Measurements from ENCODE around the gene MYO10.

DNA sequence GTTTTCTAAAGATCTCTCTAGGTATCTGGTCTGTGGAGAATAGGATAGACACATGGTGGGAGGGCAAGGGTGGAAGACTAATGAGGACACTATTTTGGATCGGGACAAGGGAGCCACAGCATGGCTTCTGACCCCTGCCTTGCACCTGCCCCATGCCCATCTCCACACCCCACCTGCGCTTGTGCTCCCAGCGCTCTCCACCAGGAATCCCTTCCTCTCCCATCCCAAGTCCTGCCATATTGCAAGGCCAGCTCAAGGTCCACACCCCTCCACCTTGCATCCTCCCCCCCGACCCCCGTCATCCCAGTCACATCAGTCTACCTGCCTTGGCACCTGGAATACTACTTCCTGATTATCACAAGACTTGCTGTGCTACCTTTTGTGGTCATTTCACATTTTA, 275.1 kb downstream of the MYO10 start:
- TF ChIP-seq ZBTB7A (tag by site-specific recombination; IDR thresholded peaks at IDR 0.05; ENCODE audit: low read depth) (no peak), SALL2 (tag by site-specific recombination; IDR thresholded peaks at IDR 0.05; ENCODE audit: borderline replicate concordance) (no peak), ZNF23 (tag by site-specific recombination; IDR thresholded peaks at IDR 0.05; ENCODE audit: borderline replicate concordance) (no peak), ZNF777 (tag by site-specific recombination; IDR thresholded peaks at IDR 0.05; ENCODE audit: borderline replicate concordance) (no peak), ZNF292 (tag by site-specific recombination; IDR thresholded peaks at IDR 0.05; ENCODE audit: borderline replicate concordance, low read depth) (no peak), ZNF768 (tag by site-specific recombination; IDR thresholded peaks at IDR 0.05) (no peak), ZNF791 (tag by site-specific recombination; IDR thresholded peaks at IDR 0.05) (no peak), ZFP41 (tag by site-specific recombination; IDR thresholded peaks at IDR 0.05; ENCODE audit: borderline replicate concordance) (no peak), ZNF169 (tag by site-specific recombination; IDR thresholded peaks at IDR 0.05) (no peak), REPIN1 (tag by site-specific recombination; IDR thresholded peaks at IDR 0.05; ENCODE audit: low read depth) (no peak)
- TF ChIP-seq, protein P1, sequence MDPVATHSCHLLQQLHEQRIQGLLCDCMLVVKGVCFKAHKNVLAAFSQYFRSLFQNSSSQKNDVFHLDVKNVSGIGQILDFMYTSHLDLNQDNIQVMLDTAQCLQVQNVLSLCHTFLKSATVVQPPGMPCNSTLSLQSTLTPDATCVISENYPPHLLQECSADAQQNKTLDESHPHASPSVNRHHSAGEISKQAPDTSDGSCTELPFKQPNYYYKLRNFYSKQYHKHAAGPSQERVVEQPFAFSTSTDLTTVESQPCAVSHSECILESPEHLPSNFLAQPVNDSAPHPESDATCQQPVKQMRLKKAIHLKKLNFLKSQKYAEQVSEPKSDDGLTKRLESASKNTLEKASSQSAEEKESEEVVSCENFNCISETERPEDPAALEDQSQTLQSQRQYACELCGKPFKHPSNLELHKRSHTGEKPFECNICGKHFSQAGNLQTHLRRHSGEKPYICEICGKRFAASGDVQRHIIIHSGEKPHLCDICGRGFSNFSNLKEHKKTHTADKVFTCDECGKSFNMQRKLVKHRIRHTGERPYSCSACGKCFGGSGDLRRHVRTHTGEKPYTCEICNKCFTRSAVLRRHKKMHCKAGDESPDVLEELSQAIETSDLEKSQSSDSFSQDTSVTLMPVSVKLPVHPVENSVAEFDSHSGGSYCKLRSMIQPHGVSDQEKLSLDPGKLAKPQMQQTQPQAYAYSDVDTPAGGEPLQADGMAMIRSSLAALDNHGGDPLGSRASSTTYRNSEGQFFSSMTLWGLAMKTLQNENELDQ (tag by site-specific recombination; IDR thresholded peaks at IDR 0.05; ENCODE audit: low read depth): no peak
- TF ChIP-seq, protein P2, sequence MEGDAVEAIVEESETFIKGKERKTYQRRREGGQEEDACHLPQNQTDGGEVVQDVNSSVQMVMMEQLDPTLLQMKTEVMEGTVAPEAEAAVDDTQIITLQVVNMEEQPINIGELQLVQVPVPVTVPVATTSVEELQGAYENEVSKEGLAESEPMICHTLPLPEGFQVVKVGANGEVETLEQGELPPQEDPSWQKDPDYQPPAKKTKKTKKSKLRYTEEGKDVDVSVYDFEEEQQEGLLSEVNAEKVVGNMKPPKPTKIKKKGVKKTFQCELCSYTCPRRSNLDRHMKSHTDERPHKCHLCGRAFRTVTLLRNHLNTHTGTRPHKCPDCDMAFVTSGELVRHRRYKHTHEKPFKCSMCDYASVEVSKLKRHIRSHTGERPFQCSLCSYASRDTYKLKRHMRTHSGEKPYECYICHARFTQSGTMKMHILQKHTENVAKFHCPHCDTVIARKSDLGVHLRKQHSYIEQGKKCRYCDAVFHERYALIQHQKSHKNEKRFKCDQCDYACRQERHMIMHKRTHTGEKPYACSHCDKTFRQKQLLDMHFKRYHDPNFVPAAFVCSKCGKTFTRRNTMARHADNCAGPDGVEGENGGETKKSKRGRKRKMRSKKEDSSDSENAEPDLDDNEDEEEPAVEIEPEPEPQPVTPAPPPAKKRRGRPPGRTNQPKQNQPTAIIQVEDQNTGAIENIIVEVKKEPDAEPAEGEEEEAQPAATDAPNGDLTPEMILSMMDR (tag by site-specific recombination; IDR thresholded peaks at IDR 0.05): no peak
- TF ChIP-seq, protein P3, sequence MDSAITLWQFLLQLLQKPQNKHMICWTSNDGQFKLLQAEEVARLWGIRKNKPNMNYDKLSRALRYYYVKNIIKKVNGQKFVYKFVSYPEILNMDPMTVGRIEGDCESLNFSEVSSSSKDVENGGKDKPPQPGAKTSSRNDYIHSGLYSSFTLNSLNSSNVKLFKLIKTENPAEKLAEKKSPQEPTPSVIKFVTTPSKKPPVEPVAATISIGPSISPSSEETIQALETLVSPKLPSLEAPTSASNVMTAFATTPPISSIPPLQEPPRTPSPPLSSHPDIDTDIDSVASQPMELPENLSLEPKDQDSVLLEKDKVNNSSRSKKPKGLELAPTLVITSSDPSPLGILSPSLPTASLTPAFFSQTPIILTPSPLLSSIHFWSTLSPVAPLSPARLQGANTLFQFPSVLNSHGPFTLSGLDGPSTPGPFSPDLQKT (IDR thresholded peaks at IDR 0.05; ENCODE audit: borderline replicate concordance, low read depth, low read length): no peak
